Activated T-cell treated with anti-CD3 and anti-CD28 coated beads for 24 hours (primary cell): ENCODE measurements around the gene TPCN1.

ENCODE experiments used
- DNase-seq: peaks from one replicate; pipeline ENCODE4 v3.0.0-alpha.2; 2020; ENCODE audit warnings: low read depth

The TPCN1 gene

GRCh38 chr12:113262710-113263109, 41.4 kb downstream of the TPCN1 start:
- no peak for DNase-seq

DNA sequence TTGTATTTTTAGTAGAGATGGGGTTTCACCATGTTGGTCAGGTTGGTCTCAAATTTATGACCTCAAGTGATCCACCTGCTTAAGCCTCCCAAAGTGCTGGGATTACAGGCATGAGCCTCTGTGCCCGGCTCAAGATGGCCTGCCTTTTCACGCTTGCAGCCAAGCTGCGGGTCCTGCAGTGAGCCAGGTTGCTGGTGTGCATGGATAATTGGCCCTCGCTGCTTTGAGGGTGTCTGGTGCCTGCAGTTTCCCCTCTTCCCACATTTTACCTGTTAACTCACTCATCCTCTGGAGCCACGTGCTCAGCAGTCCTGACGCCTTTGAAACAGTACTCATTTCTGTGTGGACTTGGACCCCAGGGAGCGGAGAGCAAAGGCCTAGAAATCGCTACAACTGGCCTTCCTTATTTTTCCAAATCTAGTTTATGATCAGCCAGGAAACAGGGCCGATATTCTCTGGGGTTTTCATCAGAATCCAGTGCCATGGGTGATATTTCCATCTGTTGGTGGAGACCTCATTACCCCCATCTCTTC, 42.2 kb downstream of the TPCN1 start:
- no peak for DNase-seq

- no peak for DNase-seq
These were observed 45.0 kb downstream of the TPCN1 start for GRCh38 chr12:113266106-113266895.

GRCh38 chr12:113267621-113268020, 46.4 kb downstream of the TPCN1 start:
- DNase-seq: no peak

DNA sequence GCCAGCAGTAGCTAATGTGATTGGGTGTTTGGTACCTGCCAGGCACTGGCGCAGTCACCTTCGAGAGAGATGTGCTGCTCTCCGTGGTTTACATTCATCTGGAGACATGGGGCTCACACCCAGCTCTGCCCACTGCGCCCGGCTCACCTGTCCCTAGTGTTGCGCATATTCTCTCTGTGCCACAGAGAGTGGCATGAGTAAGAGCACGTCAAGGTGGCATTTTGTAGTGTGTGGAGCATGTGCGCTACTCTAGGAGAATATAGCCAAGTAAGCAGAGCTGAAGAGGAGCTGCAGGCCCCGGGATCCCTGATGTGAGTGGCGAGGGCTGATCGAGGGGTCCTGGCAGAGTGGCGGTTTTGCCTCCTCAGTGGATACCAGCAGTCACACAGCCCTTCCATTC, 46.9 kb downstream of the TPCN1 start:
- DNase-seq: no peak

GRCh38 chr12:113268621-113269020, 47.4 kb downstream of the TPCN1 start:
- DNase-seq: no peak

GRCh38 chr12:113269257-113269943, 48.1 kb downstream of the TPCN1 start:
- no peak for DNase-seq

DNA sequence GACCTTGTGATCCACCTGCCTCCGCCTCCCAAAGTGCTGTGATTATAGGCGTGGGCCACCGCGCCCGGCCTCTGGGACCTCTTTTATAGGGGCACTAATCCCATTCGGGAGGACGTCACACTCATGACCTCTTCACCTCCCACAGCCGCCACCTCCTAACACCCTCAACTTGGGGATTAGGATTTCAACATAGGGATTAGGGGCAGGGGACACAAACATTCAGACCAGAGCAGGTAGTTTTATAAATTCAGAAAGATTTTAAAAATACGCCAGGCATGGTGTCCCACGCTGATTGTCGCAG, 49.4 kb downstream of the TPCN1 start:
- no peak for DNase-seq

- no peak for DNase-seq
These were observed 50.2 kb downstream of the TPCN1 start for GRCh38 chr12:113271466-113271852.

DNA sequence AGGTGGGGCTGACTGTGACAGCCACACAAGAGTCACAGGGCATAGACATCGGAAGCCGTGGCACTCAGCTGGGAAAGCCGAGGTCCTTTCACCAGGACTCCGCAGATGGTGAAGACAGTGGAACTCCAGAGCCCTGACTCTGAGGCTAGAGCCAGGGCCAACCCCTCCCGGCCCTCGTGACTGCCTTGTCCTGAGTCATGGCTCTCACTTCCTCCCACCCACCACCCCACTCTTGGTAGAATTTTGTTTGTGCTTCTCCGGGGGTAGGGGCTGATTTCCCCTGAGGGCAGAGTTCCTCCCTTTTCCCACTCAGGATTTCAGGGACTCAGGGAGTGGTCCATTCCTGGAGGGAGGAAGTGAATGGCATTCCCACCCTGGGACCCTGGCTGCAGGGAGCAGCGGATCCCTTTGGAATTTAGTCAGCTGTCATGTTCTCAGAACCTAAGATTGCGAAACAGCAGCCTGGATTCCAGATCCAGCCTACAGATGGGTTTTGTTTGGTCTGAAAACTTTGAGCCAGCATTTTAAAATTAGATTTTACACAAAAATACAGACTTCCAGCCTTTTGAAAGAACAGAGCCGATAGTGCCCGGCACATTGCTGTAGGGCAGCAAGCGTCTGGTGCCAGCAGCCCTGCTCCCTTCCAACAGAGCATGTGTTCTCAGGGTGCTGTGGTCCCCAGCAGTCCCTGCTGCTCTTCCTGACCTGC, 50.7 kb downstream of the TPCN1 start:
- DNase-seq: no peak

- no peak for DNase-seq
These were observed 51.9 kb downstream of the TPCN1 start for GRCh38 chr12:113273053-113273725.

- no peak for DNase-seq
These were observed 53.6 kb downstream of the TPCN1 start for GRCh38 chr12:113274848-113275247.

GRCh38 chr12:113276306-113276705, 55.0 kb downstream of the TPCN1 start:
- no peak for DNase-seq

DNA sequence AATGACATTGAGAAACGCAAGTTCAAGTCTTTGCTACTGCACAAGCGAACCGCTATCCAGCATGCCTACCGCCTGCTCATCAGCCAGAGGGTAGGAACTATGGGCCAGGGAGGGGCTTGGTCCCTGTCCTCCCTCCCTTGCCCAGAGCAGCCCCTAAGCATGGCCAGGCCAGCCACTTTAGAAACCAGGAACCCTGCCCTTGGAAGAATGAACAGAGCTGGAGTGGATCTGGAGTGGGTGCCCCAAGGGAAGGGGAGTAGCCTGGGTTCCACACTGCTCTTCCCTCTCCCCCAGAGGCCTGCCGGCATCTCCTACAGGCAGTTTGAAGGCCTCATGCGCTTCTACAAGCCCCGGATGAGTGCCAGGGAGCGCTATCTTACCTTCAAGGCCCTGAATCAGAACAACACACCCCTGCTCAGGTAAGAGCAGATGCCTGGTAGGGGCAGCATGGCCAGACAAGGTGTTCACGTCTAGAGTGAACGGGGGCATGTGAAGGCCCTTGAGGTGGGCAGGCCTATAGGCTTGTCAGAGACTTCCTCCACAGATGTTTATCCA, 55.8 kb downstream of the TPCN1 start:
- no peak for DNase-seq

DNA sequence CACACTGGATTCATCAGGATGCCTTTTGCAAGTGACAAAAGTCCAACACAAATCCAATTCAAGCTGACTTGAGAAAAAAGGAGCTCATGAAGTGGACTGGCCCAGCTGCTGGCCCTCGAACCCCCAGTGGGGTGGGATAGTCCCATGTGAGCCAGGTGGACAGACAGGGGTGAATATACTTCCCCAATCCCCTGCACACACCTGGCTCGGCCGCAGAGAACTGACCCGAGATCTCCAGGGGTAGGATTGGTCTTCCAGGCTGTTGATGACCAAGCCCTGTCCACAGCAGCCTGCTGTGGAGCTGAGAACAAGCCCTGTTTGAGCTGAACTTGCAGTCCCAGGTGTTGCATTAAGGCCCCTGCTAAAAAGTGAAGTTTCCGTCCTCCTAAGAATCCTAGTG, 56.2 kb downstream of the TPCN1 start:
- no peak for DNase-seq

DNA sequence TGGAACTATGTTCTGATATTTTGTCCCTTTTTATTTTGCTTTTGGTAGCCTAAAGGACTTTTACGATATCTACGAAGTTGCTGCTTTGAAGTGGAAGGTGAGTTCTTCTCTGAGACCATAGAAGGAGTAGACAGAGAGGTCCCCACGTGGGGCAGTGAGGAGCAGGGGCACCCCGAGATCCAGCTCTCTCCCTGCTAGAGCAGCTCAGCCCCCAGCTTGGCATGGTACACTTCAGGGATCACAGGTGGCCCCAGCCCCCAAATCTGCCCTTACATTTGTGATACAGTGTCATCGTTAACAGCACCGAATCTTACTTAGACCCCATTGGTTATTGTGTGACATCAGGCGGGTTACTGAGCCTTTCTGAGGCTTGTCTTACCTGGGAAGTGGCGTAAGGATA, 56.9 kb downstream of the TPCN1 start:
- no peak for DNase-seq

GRCh38 chr12:113278633-113279032, 57.4 kb downstream of the TPCN1 start:
- no peak for DNase-seq

- no peak for DNase-seq
These were observed 63.5 kb downstream of the TPCN1 start for GRCh38 chr12:113284751-113285150.

DNA sequence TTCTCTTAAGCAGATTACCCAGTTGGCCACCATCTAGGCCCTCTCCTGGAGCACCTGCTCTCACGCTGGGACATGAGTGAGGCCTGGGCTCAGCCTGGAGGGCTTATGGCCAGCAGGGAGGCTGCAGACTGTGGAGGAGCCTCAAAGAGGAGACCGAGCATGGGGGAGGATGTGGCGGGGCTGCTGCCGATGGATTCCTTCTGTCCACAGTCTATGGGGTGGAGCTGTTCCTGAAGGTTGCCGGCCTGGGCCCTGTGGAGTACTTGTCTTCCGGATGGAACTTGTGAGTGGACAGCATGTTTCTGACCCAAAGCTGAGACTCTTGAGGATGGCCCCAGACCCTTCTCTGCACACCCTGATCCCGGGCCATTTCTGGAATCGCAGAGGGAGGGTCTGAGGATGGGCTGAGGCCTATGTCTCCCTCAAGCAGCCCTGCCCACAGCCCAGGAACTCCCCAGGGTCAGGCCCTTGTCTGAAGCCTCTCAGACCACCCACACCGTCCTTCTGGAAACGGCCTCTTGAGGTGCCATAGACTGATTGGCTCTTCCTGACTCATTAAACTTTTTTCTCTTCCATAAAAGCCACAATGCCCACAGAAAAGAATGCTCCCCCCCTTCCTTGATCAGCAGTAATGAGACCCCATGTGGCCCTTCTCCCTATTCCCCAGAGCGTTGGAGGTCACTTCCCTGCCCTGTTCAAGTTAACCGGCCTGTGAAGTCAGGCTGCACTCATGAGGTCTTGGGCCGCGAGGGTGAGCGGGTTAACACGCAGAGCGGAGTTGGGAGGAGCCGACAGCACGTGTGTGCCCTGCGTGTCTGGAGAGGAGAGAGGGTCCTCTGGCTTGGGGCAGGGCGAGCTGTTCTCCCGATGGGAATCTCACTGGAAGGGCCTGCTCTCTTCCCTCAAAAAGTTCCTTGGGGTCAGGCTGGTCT, 64.7 kb downstream of the TPCN1 start:
- no peak for DNase-seq

GRCh38 chr12:113286712-113287111, 65.4 kb downstream of the TPCN1 start:
- no peak for DNase-seq
